IPS-11a (cell line): ENCODE data around the gene C5AR2.
"Not testable (repeated sequence)": the region's sequence is repeated elsewhere in the genome, so short reads cannot be mapped to it uniquely, and the experiment has no call there.

Experiments
- H3K4me3 ChIP-seq: one replicate; pipeline ENCODE4 v1.5.1; 2013; ENCODE audit warnings: low read depth, low read length, control low read depth

Gene C5AR2

DNA sequence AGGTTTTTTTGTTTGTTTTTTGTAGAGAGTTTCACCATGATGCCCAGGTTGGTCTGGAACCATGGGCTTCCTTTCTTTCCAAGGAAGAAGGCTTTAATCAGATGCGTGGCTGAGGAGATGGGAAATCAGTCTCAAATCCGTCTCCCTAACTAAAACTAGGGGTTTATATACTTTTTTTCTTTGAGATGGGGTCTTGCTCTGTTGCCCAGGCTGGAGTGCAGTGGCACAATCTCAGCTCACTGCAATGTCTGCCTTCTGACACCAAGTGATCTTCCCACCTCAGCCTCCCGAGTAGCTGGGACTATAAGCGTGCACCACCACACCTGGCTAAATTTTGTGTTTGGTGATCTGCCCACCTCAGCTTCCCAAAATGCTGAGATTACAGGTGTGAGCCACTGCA is 52.6 kb downstream of the C5AR2 start:
- H3K4me3 ChIP-seq: not testable (repeated sequence)

DNA sequence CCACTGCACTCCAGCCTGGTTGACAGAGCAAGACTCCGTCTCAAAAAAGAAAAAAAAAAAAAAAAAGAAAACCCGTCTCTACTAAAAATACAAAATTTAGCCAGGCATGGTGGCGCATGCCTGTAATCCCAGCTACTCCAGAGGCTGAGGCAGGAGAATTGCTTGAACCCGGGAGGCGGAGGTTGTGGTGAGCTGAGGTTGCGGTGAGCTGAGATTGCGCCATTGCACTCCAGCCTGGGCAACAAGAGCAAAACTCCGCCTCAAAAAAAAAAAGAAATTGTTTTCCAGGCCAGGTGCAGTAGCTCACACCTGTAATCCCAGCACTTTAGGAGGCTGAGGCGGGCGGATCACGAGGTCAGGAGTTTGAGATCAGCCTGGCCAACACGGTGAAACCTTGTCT is 54.6 kb downstream of the C5AR2 start:
- H3K4me3 ChIP-seq: not testable (repeated sequence)

DNA sequence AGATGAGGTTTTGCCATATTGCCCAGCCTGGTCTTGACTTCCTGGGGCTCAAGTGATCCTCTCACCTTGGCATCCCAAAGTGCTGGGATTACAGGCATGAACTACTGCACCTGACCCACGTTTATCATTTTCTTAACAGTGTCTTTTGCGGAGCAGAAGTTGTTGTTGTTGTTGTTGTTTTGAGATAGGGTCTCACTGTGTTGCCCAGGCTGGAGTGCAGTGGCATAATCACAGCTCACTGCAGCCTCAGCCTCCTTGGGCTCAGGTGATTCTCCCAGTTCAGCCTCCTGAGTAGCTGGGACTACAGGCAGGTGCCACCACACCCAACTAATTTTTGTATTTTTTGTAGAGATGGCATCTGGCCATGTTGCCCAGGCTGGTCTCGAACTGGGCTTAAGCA is 55.6 kb downstream of the C5AR2 start:
- not testable (repeated sequence) for H3K4me3 ChIP-seq

DNA sequence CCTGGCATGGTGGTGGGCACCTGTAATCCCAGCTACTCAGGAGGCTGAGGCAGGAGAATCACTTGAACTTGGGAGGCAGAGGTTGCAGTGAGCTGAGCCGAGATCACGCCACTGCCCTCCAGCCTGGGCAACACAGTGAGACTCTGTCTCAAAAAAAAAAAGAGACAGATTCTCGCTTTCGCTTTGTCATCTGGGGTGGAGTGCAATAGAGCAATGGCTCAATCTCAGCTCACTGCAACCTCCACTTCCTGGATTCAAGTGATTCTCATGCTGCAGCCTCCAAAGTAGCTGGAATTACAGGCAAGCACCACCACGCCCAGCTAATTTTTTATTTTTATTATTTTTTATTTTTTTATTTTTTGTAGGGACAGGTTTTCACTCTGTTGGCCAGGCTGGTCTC is 56.7 kb downstream of the C5AR2 start:
- not testable (repeated sequence) for H3K4me3 ChIP-seq

DNA sequence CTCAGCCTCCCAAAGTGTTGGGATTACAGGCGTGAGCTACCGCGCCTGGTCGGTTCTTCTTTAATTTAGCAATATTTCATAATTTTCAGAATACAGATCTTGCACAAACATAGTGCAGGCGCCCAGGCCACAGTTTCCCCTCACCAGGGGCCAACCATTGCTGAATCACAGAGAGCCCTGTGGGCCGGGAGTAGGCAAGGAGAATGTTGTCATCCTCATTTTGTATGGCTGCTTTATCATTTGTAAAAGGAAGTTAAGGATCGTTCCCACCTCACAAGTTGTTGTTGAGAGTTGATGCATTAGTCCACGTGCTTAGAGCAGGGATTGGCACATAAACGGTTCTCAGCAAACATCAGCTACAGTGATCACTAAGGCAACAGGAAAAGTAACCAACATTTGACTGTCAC is 57.2 kb downstream of the C5AR2 start:
- H3K4me3 ChIP-seq: no peak overlapping the region

DNA sequence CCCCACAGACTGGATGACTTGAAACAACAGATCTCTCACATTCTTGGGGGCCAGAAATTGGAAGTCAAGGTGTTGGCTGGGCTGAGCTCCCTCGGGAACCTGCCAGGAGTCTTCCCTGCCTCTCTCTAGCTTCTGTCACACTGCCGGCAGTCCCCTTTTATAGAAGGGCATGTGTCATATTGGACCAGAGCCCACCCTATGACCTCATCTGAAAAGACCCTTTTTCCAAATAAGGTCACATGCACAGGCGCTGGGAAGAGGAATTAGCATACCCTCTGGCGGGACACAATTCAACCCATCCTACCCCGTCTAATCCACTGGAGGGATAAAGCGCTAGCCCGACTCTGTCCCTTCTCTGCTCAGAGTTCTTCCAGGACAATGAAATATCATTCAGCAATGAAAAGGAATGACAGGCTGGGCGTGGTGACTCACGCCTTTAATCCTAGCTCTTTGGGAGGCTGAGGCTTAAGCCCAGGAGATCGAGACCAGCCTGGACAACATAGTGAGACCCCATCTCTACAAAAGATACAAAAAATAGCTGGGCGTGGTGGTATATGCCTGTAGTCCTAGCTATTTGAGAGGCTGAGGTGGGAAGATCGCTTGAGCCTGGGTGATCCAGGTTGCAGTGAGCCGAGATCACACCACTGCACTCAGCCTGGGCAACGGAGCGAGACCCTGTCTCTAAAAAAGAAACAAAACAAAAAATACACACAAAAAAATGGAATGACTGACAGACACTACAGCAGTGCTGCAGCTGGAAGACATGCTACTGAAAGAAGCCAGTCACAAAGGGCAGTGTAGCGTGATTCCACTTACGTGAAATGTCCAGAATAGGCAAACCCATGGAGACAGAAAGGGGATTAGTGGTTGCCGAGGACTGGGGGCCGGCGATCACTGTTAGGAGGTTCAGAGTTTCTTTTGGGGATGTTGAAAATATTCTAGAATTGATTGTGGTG is 58.8 kb downstream of the C5AR2 start:
- H3K4me3 ChIP-seq: no peak overlapping the region

DNA sequence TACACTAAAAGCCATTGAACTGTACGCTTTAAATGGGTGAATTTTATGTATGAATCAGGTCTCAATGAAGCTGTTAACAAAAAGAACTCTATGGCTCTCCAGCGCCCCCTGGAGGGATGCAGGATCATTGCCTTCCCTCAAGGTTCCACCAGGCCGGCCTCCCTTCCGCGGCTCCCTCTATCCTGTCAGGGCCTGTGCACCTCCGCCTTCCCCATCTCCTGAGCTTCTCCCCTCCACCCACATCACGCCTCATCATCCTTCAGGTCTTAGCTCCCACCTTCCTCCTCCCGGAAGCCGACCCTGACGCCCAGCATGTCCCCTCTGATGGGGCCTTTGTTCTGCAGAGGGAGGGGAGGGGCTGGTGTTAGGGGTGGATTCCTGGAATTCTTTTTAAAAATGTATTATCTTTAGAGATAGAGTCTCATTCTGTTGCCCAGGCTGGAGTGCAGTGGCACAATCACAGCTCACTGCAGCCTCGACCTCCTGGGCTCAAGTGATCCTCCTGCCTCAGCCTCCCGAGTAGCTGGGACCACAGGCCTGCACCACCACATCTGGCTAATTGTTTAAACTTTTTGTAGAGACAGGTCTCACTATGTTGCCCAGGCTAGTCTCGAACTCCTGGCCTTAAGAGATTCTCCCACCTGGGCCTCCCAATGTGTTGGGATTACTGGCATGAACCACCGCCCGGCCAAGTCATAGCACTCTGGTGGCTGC is 59.7 kb downstream of the C5AR2 start:
- H3K4me3 ChIP-seq: no peak overlapping the region
